Rectal smooth muscle tissue (tissue), 1 donor: ENCODE measurements around the gene PTPRH.

Source experiments
- H3K27ac ChIP-seq: one replicate; pipeline ENCODE4 v1.7.0; 2013; ENCODE audit warnings: low read depth, low read length, inconsistent platforms
- H3K27me3 ChIP-seq: one replicate; pipeline ENCODE4 v1.7.0; 2013; ENCODE audit warnings: low read length; ENCODE audit not compliant: control insufficient read depth, insufficient read depth
- H3K36me3 ChIP-seq: one replicate; pipeline ENCODE4 v1.7.0; 2013; ENCODE audit warnings: low read length; ENCODE audit not compliant: control insufficient read depth, insufficient read depth
- H3K4me1 ChIP-seq: one replicate; pipeline ENCODE4 v1.7.0; 2013; ENCODE audit warnings: low read length; ENCODE audit not compliant: control insufficient read depth, insufficient read depth
- H3K4me3 ChIP-seq: one replicate; pipeline ENCODE4 v1.7.0; 2013; ENCODE audit warnings: low read length
- H3K9ac ChIP-seq: one replicate; pipeline ENCODE4 v1.7.0; 2013; ENCODE audit warnings: low read length

Gene PTPRH

GRCh38 chr19:55133639-55134444 is 75.5 kb downstream of the PTPRH start:
- no peak overlapping the region for H3K4me3 ChIP-seq
- H3K36me3 ChIP-seq = no peaks in the 10 kb centered on the region

DNA sequence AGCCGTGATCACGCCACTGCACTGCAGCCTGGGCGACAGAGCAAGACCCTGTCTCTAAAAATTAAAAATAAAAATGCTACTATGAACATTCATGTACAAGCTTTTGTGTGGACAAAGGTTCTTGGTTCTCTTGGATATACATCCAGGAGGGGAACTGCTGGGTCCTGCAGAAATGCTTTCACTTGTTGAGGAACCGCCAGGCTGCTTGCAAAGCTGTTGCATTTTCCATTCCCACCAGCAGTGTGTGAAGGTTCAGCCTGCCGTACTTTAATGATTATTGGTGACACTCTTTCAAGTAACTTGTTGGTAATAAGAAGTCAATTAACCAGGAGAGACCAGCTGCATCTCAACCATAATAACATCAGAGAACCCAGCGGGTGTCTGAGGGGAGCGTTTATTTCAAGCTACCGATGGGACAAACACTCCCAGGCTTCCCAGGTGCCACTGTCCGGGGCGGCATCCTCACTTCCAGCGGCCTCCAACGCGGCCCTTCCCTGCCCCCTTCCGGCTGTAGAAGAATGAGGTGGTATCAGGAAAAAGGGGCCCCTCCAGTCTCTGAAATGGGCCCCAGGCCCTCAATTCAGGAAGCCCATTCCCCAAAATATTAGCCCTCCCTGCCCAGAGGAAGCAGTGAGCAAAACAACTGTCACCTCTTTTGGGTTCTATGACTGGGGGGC is 76.7 kb downstream of the PTPRH start:
- no peaks in the 10 kb centered on the region for H3K4me1 ChIP-seq
- no peak overlapping the region for H3K4me3 ChIP-seq
- peaks cover 11% of the 10 kb centered on the region for H3K27me3 ChIP-seq
- no peaks in the 10 kb centered on the region for H3K36me3 ChIP-seq
- H3K9ac ChIP-seq = no peak overlapping the region
- H3K27ac ChIP-seq = no peak overlapping the region

More at GRCh38 chr19:55133639-55134444, 75.5 kb downstream of the PTPRH start:
- H3K4me1 ChIP-seq = no peaks in the 10 kb centered on the region
- H3K9ac ChIP-seq = no peak overlapping the region
- no peak overlapping the region for H3K27ac ChIP-seq
- peaks cover 11% of the 10 kb centered on the region for H3K27me3 ChIP-seq

- Histone ChIP-seq H3K27ac (no peak overlapping the region), H3K9ac (no peak overlapping the region), H3K4me1 (no peaks in the 10 kb centered on the region), H3K36me3 (no peaks in the 10 kb centered on the region), H3K4me3 (no peak overlapping the region), H3K27me3 (peaks cover 11% of the 10 kb centered on the region)
These were observed 77.9 kb downstream of the PTPRH start for GRCh38 chr19:55131421-55131820.
